Activated naive CD8-positive, alpha-beta T cell treated with anti-CD3 and anti-CD28 coated beads, Interleukin-2, amount 10 ng/mL, durations not matched to agents 7 days and 5 days (primary cell): ENCODE results near the gene PODN. TPM values are rescaled to one million over a fixed set of nuclear protein-coding genes. Genes with fewer than 3 reads are reported as not detected.

Experiments
- ATAC-seq: fragments of 150-1000 bp; cut with Tn5 transposase; one replicate; pipeline ENCODE4 v1.10.0; 2021; ENCODE audit warnings: low read depth, moderate library complexity
- POLR2A ChIA-PET: fragments of 350-600 bp; sonication (Branson Sonifier 250); formaldehyde crosslinking; loops from one replicate; lab custom pipeline; 2021; ENCODE audit warnings: antibody characterized with exemption; lab: Charles Lee
- DNase-seq: peaks from one replicate; pipeline ENCODE4 v3.0.0; 2021
- H3K27ac Mint-ChIP-seq: one replicate; pipeline ENCODE4 v1.8.0; 2022; ENCODE audit warnings: mild to moderate bottlenecking, mixed read lengths
- H3K27me3 Mint-ChIP-seq: one replicate; pipeline ENCODE4 v1.8.0; 2022; ENCODE audit warnings: mild to moderate bottlenecking, moderate library complexity, mixed read lengths
- H3K36me3 Mint-ChIP-seq: one replicate; pipeline ENCODE4 v1.8.0; 2021; ENCODE audit warnings: mild to moderate bottlenecking, mixed read lengths
- H3K4me1 Mint-ChIP-seq: one replicate; pipeline ENCODE4 v1.8.0; 2021; ENCODE audit warnings: mixed read lengths
- H3K4me3 Mint-ChIP-seq: one replicate; pipeline ENCODE4 v1.8.0; 2022; ENCODE audit warnings: mild to moderate bottlenecking, moderate library complexity, mixed read lengths
- H3K9me3 Mint-ChIP-seq: one replicate; pipeline ENCODE4 v1.8.0; 2021; ENCODE audit warnings: mixed read lengths
- total RNA-seq, 2 experiments: library from RNA; stranded (reverse); gene quantifications; one replicate each; pipeline ENCODE4 v1.2.3, GENCODE V29; 2021

Gene PODN
- under 1 TPM in 1 of 2 experiments, not detected in 1; 0.14 TPM for total RNA-seq

- peaks cover 65% of the 10 kb centered on the region for H3K27me3 Mint-ChIP-seq
Observed at GRCh38 chr1:53061859-53062707, at the start of gene PODN. Gene PODN (plus strand): TSS chr1:53062213. CDS start chr1:53069856, 7,643 bp downstream.

GRCh38 chr1:53014791-53015507, 47.1 kb upstream of the PODN start:
- DNase-seq: peak; percentile 56
- Mint-ChIP-seq H3K27me3 (no peaks in the 10 kb centered on the region), H3K4me3 (peak overlapping the region; percentile 85), H3K36me3 (peaks cover 11% of the 10 kb centered on the region), H3K27ac (peak overlapping the region; percentile 79), H3K9me3 (no peaks in the 10 kb centered on the region), H3K4me1 (peaks cover 21% of the 10 kb centered on the region)
- POLR2A ChIA-PET: interaction anchor here (0.6 to 1.0 kb wide), 3 partner anchors 93 to 181 kb away, joined by 3 to 4 read pairs (median 4); partner anchors contain the start of genes CPT2 and ECHDC2
- ATAC-seq: peak; percentile 100

More at GRCh38 chr1:53061859-53062707, at the start of gene PODN:
- Mint-ChIP-seq H3K9me3 (no peaks in the 10 kb centered on the region), H3K4me1 (no peaks in the 10 kb centered on the region), H3K36me3 (no peaks in the 10 kb centered on the region), H3K27ac (no peak within 1 kb of the TSS), H3K4me3 (peak within 1 kb of the TSS; percentile 52)
- ATAC-seq: peak; percentile 60
- DNase-seq: no peak
- POLR2A ChIA-PET: no interaction called here

- no peak for DNase-seq
- POLR2A ChIA-PET: no interaction called here
- H3K27me3 Mint-ChIP-seq: no peaks in the 10 kb centered on the region
- peaks cover 21% of the 10 kb centered on the region for H3K4me1 Mint-ChIP-seq
- peak overlapping the region; percentile 85 for H3K4me3 Mint-ChIP-seq
- no peaks in the 10 kb centered on the region for H3K9me3 Mint-ChIP-seq
- peaks cover 11% of the 10 kb centered on the region for H3K36me3 Mint-ChIP-seq
- ATAC-seq: no peak
- H3K27ac Mint-ChIP-seq: peak overlapping the region; percentile 79
Observed at GRCh38 chr1:53015508-53015860, 46.5 kb upstream of the PODN start.

GRCh38 chr1:53016705-53017104, 45.3 kb upstream of the PODN start:
- Mint-ChIP-seq H3K36me3 (peaks cover 11% of the 10 kb centered on the region), H3K27me3 (no peaks in the 10 kb centered on the region), H3K9me3 (no peaks in the 10 kb centered on the region), H3K4me3 (peak overlapping the region; percentile 1), H3K4me1 (peaks cover 21% of the 10 kb centered on the region), H3K27ac (no peak overlapping the region)
- no peak for ATAC-seq
- POLR2A ChIA-PET: no interaction called here
- DNase-seq: no peak

GRCh38 chr1:53020588-53020987, 41.4 kb upstream of the PODN start:
- H3K36me3 Mint-ChIP-seq: peaks cover 14% of the 10 kb centered on the region
- POLR2A ChIA-PET: no interaction called here
- no peak overlapping the region for H3K4me3 Mint-ChIP-seq
- ATAC-seq (no peak), DNase-seq (no peak)
- peaks cover 13% of the 10 kb centered on the region for H3K4me1 Mint-ChIP-seq
- H3K27me3 Mint-ChIP-seq: no peaks in the 10 kb centered on the region
- H3K9me3 Mint-ChIP-seq: no peaks in the 10 kb centered on the region
- H3K27ac Mint-ChIP-seq: no peak overlapping the region

GRCh38 chr1:53022179-53022578, 39.8 kb upstream of the PODN start:
- DNase-seq: no peak
- Mint-ChIP-seq H3K36me3 (peaks cover 11% of the 10 kb centered on the region), H3K4me1 (peaks cover 1% of the 10 kb centered on the region), H3K27me3 (no peaks in the 10 kb centered on the region), H3K9me3 (no peaks in the 10 kb centered on the region), H3K27ac (no peak overlapping the region), H3K4me3 (no peak overlapping the region)
- no peak for ATAC-seq
- POLR2A ChIA-PET: no interaction called here

GRCh38 chr1:53023546-53023945, 38.5 kb upstream of the PODN start:
- Mint-ChIP-seq H3K4me3 (no peak overlapping the region), H3K9me3 (no peaks in the 10 kb centered on the region), H3K36me3 (peaks cover 10% of the 10 kb centered on the region), H3K27me3 (no peaks in the 10 kb centered on the region), H3K4me1 (peaks cover 4% of the 10 kb centered on the region), H3K27ac (no peak overlapping the region)
- POLR2A ChIA-PET: no interaction called here
- no peak for ATAC-seq
- DNase-seq: no peak

GRCh38 chr1:53024117-53024516, 37.9 kb upstream of the PODN start:
- H3K27me3 Mint-ChIP-seq: no peaks in the 10 kb centered on the region
- ATAC-seq: no peak
- POLR2A ChIA-PET: no interaction called here

GRCh38 chr1:53025034-53025768, 36.8 kb upstream of the PODN start:
- Mint-ChIP-seq H3K4me3 (no peak overlapping the region), H3K27me3 (no peaks in the 10 kb centered on the region), H3K36me3 (peaks cover 10% of the 10 kb centered on the region), H3K9me3 (no peaks in the 10 kb centered on the region), H3K4me1 (peaks cover 4% of the 10 kb centered on the region), H3K27ac (no peak overlapping the region)
- POLR2A ChIA-PET: no interaction called here
- DNase-seq (no peak), ATAC-seq (no peak)

More at GRCh38 chr1:53024117-53024516, 37.9 kb upstream of the PODN start:
- DNase-seq: no peak
- Mint-ChIP-seq H3K9me3 (no peaks in the 10 kb centered on the region), H3K36me3 (peaks cover 8% of the 10 kb centered on the region), H3K27ac (no peak overlapping the region), H3K4me3 (no peak overlapping the region), H3K4me1 (peaks cover 4% of the 10 kb centered on the region)

- no peak overlapping the region for H3K27ac Mint-ChIP-seq
- no peak for DNase-seq
- H3K4me1 Mint-ChIP-seq: peaks cover 4% of the 10 kb centered on the region
- no peak overlapping the region for H3K4me3 Mint-ChIP-seq
- ATAC-seq: no peak
- no peaks in the 10 kb centered on the region for H3K9me3 Mint-ChIP-seq
- POLR2A ChIA-PET: no interaction called here
- peaks cover 10% of the 10 kb centered on the region for H3K36me3 Mint-ChIP-seq
- H3K27me3 Mint-ChIP-seq: no peaks in the 10 kb centered on the region
Observed at GRCh38 chr1:53025769-53026112, 36.3 kb upstream of the PODN start.

GRCh38 chr1:53026254-53026653, 35.8 kb upstream of the PODN start:
- Mint-ChIP-seq H3K9me3 (no peaks in the 10 kb centered on the region), H3K4me3 (no peak overlapping the region), H3K27ac (no peak overlapping the region), H3K27me3 (no peaks in the 10 kb centered on the region), H3K4me1 (peaks cover 4% of the 10 kb centered on the region), H3K36me3 (peaks cover 11% of the 10 kb centered on the region)
- DNase-seq (no peak), ATAC-seq (no peak)
- POLR2A ChIA-PET: no interaction called here

GRCh38 chr1:53031732-53032131, 30.3 kb upstream of the PODN start:
- Mint-ChIP-seq H3K4me3 (no peak overlapping the region), H3K36me3 (peaks cover 15% of the 10 kb centered on the region), H3K4me1 (peaks cover 8% of the 10 kb centered on the region), H3K27me3 (no peaks in the 10 kb centered on the region), H3K27ac (no peak overlapping the region), H3K9me3 (no peaks in the 10 kb centered on the region)
- DNase-seq (no peak), ATAC-seq (no peak)
- POLR2A ChIA-PET: no interaction called here

GRCh38 chr1:53037159-53037558, 24.9 kb upstream of the PODN start:
- Mint-ChIP-seq H3K27ac (no peak overlapping the region), H3K27me3 (no peaks in the 10 kb centered on the region), H3K36me3 (peaks cover 17% of the 10 kb centered on the region), H3K4me1 (peaks cover 4% of the 10 kb centered on the region), H3K9me3 (no peaks in the 10 kb centered on the region), H3K4me3 (no peak overlapping the region)
- ATAC-seq: no peak
- POLR2A ChIA-PET: no interaction called here
- no peak for DNase-seq
